NOMO-1 treated with dmso at 0.1 percent for 144 hours (cell line): ENCODE results near the gene DSCAML1.

Source experiments
- DNase-seq: peaks from one replicate; lab custom pipeline; 2025; ENCODE audit not compliant: unreplicated experiment; lab: John Stamatoyannopoulos, UW

DSCAML1 gene

GRCh38 chr11:117670924-117671323 lies 126.1 kb downstream of the DSCAML1 start:
- no peak for DNase-seq

GRCh38 chr11:117670443-117670842 lies 126.6 kb downstream of the DSCAML1 start:
- no peak for DNase-seq

GRCh38 chr11:117669616-117670015 lies 127.4 kb downstream of the DSCAML1 start:
- DNase-seq: no peak

GRCh38 chr11:117669062-117669461 lies 128.0 kb downstream of the DSCAML1 start:
- DNase-seq: no peak

GRCh38 chr11:117668321-117668751 lies 128.7 kb downstream of the DSCAML1 start:
- no peak for DNase-seq

GRCh38 chr11:117664897-117665296 lies 132.1 kb downstream of the DSCAML1 start:
- DNase-seq: no peak

- DNase-seq: no peak
Measured at GRCh38 chr11:117663821-117664220, 133.2 kb downstream of the DSCAML1 start.

GRCh38 chr11:117663414-117663813 lies 133.6 kb downstream of the DSCAML1 start:
- DNase-seq: no peak

GRCh38 chr11:117662671-117663269 lies 134.2 kb downstream of the DSCAML1 start:
- no peak for DNase-seq

- DNase-seq: no peak
Measured at GRCh38 chr11:117662255-117662654, 134.8 kb downstream of the DSCAML1 start.

GRCh38 chr11:117658809-117659208 lies 138.2 kb downstream of the DSCAML1 start:
- no peak for DNase-seq

GRCh38 chr11:117657794-117658193 lies 139.2 kb downstream of the DSCAML1 start:
- no peak for DNase-seq

- DNase-seq: no peak
Measured at GRCh38 chr11:117654281-117655255, 142.4 kb downstream of the DSCAML1 start.

GRCh38 chr11:117652521-117652920 lies 144.5 kb downstream of the DSCAML1 start:
- no peak for DNase-seq

GRCh38 chr11:117649296-117650055 lies 147.5 kb downstream of the DSCAML1 start:
- no peak for DNase-seq

GRCh38 chr11:117647872-117648271 lies 149.1 kb downstream of the DSCAML1 start:
- no peak for DNase-seq

GRCh38 chr11:117647207-117647606 lies 149.8 kb downstream of the DSCAML1 start:
- DNase-seq: no peak

GRCh38 chr11:117646411-117646810 lies 150.6 kb downstream of the DSCAML1 start:
- DNase-seq: no peak

- no peak for DNase-seq
Measured at GRCh38 chr11:117644403-117645155, 152.4 kb downstream of the DSCAML1 start.

- DNase-seq: no peak
Measured at GRCh38 chr11:117643606-117644300, 153.3 kb downstream of the DSCAML1 start.
